GM21825 (cell line): ENCODE data around the gene EYA4.
"Not testable (repeated sequence)": the region's sequence is repeated elsewhere in the genome, so short reads cannot be mapped to it uniquely, and the experiment has no call there.

Experiments
- ATAC-seq: cut with Tn5 transposase; IDR thresholded peaks from one replicate; pipeline ENCODE4 v1.9.1; 2021; ENCODE audit warnings: mild to moderate bottlenecking, moderate library complexity; ENCODE audit not compliant: unreplicated experiment

The EYA4 gene

DNA sequence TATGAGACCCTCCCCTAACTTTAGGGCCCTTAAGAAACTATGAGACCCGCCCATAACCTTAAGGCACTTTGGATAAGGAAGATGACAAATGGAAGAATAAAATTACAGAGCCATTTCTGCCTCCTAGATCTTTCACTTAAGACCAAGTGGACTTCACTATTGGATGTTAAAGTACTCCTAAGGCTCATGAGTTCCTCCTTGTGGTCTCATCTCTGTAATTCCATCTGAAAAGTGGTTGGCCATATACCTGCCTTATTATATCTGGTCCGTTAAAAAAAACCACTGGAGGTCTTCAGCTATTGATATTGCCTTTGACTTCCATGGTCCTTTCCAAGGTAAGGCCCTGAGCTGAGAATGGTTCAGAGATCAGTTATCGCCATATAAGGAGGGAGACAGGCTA lies 310.3 kb downstream of the EYA4 start:
- ATAC-seq, result no peak

DNA sequence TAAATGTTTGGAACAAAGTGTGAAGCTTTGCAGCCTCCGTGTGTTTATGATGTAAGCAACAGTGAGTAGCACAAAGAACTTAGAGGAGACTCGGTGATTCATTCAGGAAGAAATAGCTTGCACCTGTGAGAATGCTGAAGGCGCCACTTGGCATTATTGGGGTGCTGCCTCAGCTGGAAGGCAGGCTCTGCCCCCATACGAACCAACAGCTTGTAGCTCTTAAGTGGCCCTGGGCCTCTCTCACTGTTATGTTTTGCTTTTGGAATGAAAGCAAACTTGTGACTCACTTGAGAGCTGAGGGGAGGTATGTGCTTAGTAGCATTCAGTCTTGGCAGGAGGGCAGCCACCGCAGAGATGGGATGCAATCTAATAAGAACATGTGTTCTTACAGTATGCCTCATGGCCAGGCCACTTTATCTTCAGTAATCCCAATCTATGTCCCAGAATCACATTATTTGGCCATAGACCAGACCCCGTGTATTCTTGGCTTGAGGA lies 310.7 kb downstream of the EYA4 start:
- no peak for ATAC-seq

DNA sequence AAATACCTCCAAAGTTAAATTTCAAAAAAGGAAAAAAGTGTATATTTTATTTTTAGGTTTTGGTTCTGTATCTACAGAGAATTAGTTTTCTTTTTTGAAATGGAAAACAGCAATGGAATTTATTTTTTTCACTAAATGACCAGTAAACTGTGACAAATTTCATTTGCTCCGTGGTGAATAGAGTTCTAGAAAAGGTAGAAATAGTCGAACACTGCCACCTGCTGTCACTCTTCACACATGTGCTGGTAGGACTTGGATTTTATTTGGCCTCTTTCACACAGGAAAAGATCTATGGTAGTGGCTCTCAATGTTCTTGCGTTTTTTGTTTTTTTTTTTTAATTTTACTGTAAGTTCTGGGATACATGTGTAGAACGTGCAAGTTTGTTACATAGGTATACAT lies 312.5 kb downstream of the EYA4 start:
- ATAC-seq, result no peak

DNA sequence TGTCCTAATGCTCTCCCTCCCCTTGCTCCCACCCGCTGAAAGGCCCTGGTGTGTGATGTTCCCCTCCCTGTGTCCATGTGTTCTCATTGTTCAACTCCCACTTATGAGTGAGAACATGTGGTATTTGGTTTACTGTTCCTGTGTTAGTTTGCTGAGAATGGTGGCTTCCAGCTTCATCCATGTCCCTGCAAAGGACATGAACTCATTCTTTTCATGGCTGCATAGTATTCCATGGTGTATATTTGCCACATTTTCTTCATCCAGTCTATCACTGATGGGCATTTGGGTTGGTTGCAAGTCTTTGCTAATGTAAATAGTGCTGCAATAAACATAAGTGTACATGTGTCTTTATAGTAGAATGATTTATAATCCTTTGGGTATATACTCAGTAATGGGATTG lies 313.0 kb downstream of the EYA4 start:
- ATAC-seq, result not testable (repeated sequence)

DNA sequence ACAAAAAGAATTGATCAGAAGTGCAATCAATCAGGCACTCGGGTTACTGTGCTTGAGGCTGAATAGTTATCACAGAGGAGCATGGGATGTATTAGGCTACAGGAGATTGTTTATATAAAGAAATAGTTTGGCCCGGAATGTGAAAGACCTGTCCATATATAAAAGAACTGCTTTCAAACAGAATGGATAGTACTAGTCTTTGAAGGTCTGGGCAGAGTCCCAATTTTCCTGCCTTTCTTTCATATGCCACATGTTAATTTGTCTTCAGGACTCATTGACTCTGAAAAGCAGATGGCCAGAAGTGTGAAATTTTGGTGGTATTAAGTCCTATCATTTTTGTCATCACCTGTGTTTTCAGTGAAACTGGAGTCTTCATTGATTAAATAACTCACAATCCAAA lies 314.5 kb downstream of the EYA4 start:
- ATAC-seq, result no peak

DNA sequence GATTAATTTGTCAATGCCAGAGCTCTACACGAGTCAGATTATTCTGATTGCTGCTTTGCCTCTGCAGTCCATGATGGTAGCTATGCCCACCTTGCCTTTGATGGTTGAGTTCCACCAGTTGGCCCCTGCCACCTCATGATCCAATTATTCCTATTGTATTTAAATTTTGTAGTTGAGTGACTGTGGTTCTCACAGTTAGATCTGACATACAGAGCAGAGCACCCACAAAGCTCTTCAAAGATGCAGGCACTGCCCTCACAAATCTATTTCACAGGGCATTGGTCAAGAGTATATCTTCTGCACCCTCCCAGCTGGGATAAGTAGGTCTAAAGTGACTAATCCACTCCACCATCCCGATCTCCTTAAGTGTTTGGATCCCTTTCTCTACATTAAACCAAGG lies 318.8 kb downstream of the EYA4 start:
- ATAC-seq, result no peak

DNA sequence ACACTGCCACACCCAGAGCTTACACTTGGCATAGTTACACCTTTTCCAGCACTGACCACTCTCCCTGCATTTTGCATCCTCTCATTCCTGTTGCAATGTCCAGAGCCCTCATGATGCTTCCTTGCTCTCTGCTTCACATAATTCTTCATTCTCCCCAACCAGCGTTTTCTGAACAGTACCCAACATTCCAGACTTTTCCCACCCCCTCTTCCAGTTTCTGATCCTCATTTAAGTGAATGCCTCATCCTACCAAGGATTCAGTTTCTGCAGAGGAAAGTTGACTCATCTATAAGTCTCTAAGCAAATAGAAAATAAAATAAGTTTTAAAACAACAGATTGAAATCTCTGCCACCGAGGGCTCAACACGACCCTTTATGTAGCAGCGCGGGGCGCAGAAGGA lies 326.5 kb downstream of the EYA4 start:
- no peak for ATAC-seq

DNA sequence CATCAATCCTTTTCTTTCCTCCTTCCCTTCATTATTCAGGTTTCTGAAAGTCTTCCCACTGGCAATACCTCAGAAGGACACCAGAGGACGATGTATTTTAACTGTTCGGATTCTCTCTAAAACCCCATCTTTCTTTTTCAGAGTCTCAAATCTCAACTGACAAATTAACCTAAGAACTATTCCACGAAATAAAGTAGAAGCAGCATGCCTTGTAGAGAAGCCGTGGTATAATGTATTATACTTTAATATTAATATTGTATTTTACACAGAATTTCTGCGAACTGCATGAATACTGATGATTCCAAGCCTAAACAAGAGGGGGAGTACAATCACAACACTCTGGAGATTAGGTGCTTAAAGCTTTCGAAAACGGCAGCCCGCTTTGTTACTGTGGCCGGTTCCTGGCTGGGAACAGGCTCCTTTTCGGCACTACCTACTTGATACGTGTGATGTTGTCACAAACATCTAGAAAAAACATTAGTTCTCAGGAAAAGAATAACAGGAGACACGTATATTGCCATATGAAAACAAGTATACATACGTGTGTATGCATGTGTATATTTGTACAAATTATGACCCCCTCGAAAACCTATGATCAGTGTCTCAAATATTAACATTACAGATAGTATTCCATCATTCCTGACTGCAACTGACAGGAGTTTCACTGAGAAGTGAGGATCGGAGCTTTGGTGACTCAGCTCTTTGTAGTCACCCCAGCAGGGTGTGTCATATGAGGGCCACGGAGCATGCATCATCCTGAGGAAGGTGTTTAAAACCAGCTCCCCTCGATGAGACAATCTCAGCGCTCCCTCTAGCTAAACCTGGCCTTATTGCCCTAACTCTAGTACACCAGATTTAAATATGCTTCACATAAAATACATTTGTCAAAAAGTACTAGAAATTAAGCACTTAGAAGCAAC lies 328.1 kb downstream of the EYA4 start:
- ATAC-seq, result no peak

DNA sequence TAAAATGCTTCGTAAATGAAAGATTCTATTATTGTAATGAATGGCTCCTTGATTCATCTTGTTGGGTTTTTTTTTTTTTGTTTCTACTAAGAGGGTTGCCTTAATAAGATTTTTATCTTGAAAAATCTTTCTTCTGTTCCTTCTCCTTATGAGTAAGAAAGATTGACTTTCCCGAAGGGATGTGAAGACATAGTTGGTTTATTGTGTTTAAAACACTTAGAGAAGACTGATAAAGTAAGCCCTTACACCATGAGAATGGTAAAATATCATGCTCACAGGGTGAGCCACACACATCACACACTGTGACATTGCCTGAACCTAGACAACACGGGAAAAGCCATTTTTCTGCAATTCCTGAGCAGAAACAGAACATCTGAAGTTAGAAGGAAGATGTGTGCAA lies 330.5 kb downstream of the EYA4 start:
- ATAC-seq, result no peak

DNA sequence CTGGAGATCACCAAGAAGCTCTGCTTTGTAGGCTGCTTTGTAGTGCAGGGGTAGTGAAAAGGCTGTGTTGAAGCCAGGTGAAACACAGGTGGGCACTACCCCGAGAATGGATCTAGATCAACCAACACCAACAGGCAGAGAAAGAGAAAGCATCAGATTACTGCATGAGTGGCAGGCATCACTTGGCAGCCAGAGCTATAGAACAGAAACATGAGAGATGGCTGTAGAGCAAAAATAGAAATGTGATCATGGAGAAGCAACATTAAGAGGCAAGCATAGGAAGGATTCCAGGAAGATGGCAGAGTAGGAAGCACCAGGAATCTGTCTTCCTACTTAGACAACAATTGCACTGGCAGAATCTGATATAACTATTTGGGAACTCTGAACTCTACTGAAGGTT lies 336.7 kb downstream of the EYA4 start:
- no peak for ATAC-seq
